Fibroblast of peridontal ligament (primary cell): ENCODE results near the gene MPHOSPH9.
"Not testable (repeated sequence)": the region's sequence is repeated elsewhere in the genome, so short reads cannot be mapped to it uniquely, and the experiment has no call there.

Experiments used
- DNase-seq: peaks from one replicate; pipeline ENCODE4 v3.0.0-alpha.2; 2010; ENCODE audit errors: extremely low read depth

Gene MPHOSPH9

GRCh38 chr12:123225443-123225842, 7.5 kb downstream of the MPHOSPH9 start:
- no peak for DNase-seq

GRCh38 chr12:123223241-123223668, 9.7 kb downstream of the MPHOSPH9 start:
- peak; percentile 84 for DNase-seq

GRCh38 chr12:123207815-123208214, 25.1 kb downstream of the MPHOSPH9 start:
- not testable (repeated sequence) for DNase-seq

- peak; percentile 39 for DNase-seq
These were observed 26.1 kb downstream of the MPHOSPH9 start for GRCh38 chr12:123206794-123207193.

- no peak for DNase-seq
These were observed 32.5 kb downstream of the MPHOSPH9 start for GRCh38 chr12:123200414-123200813.

GRCh38 chr12:123199936-123200335, 33.0 kb downstream of the MPHOSPH9 start:
- DNase-seq, result no peak

- no peak for DNase-seq
These were observed 45.3 kb downstream of the MPHOSPH9 start for GRCh38 chr12:123187637-123188036.

GRCh38 chr12:123180171-123180570, 52.8 kb downstream of the MPHOSPH9 start:
- peak; percentile 50 for DNase-seq

GRCh38 chr12:123171967-123172366, 61.0 kb downstream of the MPHOSPH9 start:
- no peak for DNase-seq

GRCh38 chr12:123167329-123167728, 65.6 kb downstream of the MPHOSPH9 start:
- DNase-seq, result no peak

GRCh38 chr12:123165537-123165936, 67.4 kb downstream of the MPHOSPH9 start:
- no peak for DNase-seq

GRCh38 chr12:123164710-123165261, 68.2 kb downstream of the MPHOSPH9 start:
- no peak for DNase-seq

- DNase-seq, result no peak
These were observed 68.7 kb downstream of the MPHOSPH9 start for GRCh38 chr12:123164222-123164621.

GRCh38 chr12:123163227-123163626, 69.7 kb downstream of the MPHOSPH9 start:
- no peak for DNase-seq

- peak; percentile 20 for DNase-seq
These were observed 72.0 kb downstream of the MPHOSPH9 start for GRCh38 chr12:123160801-123161487.

GRCh38 chr12:123153906-123154305, 79.0 kb downstream of the MPHOSPH9 start:
- DNase-seq, result no peak

- no peak for DNase-seq
These were observed 80.1 kb downstream of the MPHOSPH9 start for GRCh38 chr12:123152833-123153232.

- no peak for DNase-seq
These were observed 81.2 kb downstream of the MPHOSPH9 start for GRCh38 chr12:123151457-123152454.

- peak; percentile 38 for DNase-seq
These were observed 82.0 kb downstream of the MPHOSPH9 start, which contains the start of gene PITPNM2 for GRCh38 chr12:123150744-123151456. Gene PITPNM2 (minus strand): TSS chr12:123151090. CDS start chr12:123034590, 116,500 bp downstream.

GRCh38 chr12:123150275-123150743, 82.6 kb downstream of the MPHOSPH9 start:
- no peak for DNase-seq

GRCh38 chr12:123149501-123150274, 83.3 kb downstream of the MPHOSPH9 start:
- DNase-seq, result no peak
